Fibroblast of lung (primary cell): ENCODE results near the gene RNU4-1. TPM values are rescaled to one million over a fixed set of nuclear protein-coding genes. Genes with fewer than 3 reads are reported as not detected.
"Not testable (repeated sequence)": the region's sequence is repeated elsewhere in the genome, so short reads cannot be mapped to it uniquely, and the experiment has no call there.

Source experiments
- DNase-seq, 2 donors: peaks; one replicate each; pipeline versions ENCODE4 v3.0.0 to v3.0.0-alpha.2; 2010; ENCODE audit warnings: low read depth in 2 of 2
- H2AFZ ChIP-seq: 2 replicates; pipeline ENCODE4 v1.5.1; 2012; ENCODE audit warnings: low read length, control low read depth, inconsistent platforms
- H3K27ac ChIP-seq: 2 replicates; pipeline ENCODE4 v1.5.1; 2011; ENCODE audit warnings: low read length, control low read depth; ENCODE audit not compliant: insufficient read depth
- H3K27me3 ChIP-seq: 2 replicates; pipeline ENCODE4 v1.5.1; 2011; ENCODE audit warnings: mild to moderate bottlenecking, low read length; ENCODE audit not compliant: control insufficient read depth, insufficient read depth
- H3K36me3 ChIP-seq: 2 replicates; pipeline ENCODE4 v1.5.1; 2011; ENCODE audit warnings: low read length; ENCODE audit not compliant: control insufficient read depth, insufficient read depth
- H3K4me1 ChIP-seq: 2 replicates; pipeline ENCODE4 v1.5.1; 2011; ENCODE audit warnings: low read length; ENCODE audit not compliant: control insufficient read depth, insufficient read depth; ENCODE audit errors: extremely low read depth
- H3K4me2 ChIP-seq: 2 replicates; pipeline ENCODE4 v1.5.1; 2011; ENCODE audit warnings: low read length, control low read depth; ENCODE audit not compliant: insufficient read depth; ENCODE audit errors: extremely low read depth
- H3K4me3 ChIP-seq, 4 experiments: fragments of 200-600 bp in 1 of 4; sonication (generic) in 1 of 4; replicated peaks in 1 of 4; 2 replicates each; pipeline ENCODE4 v1.5.1; 2011 to 2016; ENCODE audit warnings: low read length in 4 of 4, low read depth in 3 of 4, mild to moderate bottlenecking in 3 of 4, control low read depth in 2 of 4, inconsistent platforms in 1 of 4, mixed read lengths in 1 of 4; ENCODE audit not compliant: insufficient read depth in 1 of 4; ENCODE audit errors: control extremely low read depth in 1 of 4
- H3K79me2 ChIP-seq: 2 replicates; pipeline ENCODE4 v1.5.1; 2012; ENCODE audit warnings: mild to moderate bottlenecking, low read length, inconsistent platforms; ENCODE audit not compliant: control insufficient read depth, insufficient read depth
- H3K9ac ChIP-seq: 2 replicates; pipeline ENCODE4 v1.5.1; 2011; ENCODE audit warnings: mild to moderate bottlenecking, low read length, control low read depth; ENCODE audit not compliant: insufficient read depth
- H3K9me3 ChIP-seq: 2 replicates; pipeline ENCODE4 v1.5.1; 2012; ENCODE audit warnings: low read depth, low read length; ENCODE audit not compliant: control insufficient read depth, insufficient read depth
- H4K20me1 ChIP-seq: 2 replicates; pipeline ENCODE4 v1.5.1; 2011; ENCODE audit warnings: low read length; ENCODE audit not compliant: control insufficient read depth, insufficient read depth; ENCODE audit errors: extremely low read depth
- CTCF ChIP-seq, 2 donors: IDR thresholded peaks in 1 of 2; conservative IDR thresholded peaks in 1 of 2; 1 replicate in 1 of 2; 2 replicates in 1 of 2; pipeline ENCODE4 v1.5.1; 2011 to 2012; ENCODE audit warnings: low read length in 2 of 2, control low read depth in 1 of 2, inconsistent platforms in 1 of 2, low read depth in 1 of 2, mild to moderate bottlenecking in 1 of 2
- EZH2 ChIP-seq: IDR thresholded peaks from 2 replicates; pipeline ENCODE4 v1.5.1; 2012; ENCODE audit warnings: low read length, control low read depth, mild to moderate bottlenecking; ENCODE audit errors: missing control alignments
- polyA plus RNA-seq, 2 donors: library from polyadenylated mRNA; depleted of rRNA in 1 of 2; stranded (reverse) in 1 of 2; unstranded in 1 of 2; fragments of >200 nt; gene quantifications; 2 replicates each; pipeline ENCODE4 v1.2.1, GENCODE V29; 2011 to 2012; ENCODE audit warnings: missing spikeins in 1 of 2
- total RNA-seq: library from RNA; depleted of rRNA; stranded (reverse); fragments of >200 nt; gene quantifications from 2 replicates; pipeline ENCODE4 v1.2.1, GENCODE V29; 2014

RNU4-1 gene
- total and polyA plus RNA-seq, 2 donors (not counting 1 experiment from before 2014, with no cell fraction given), result under 0.01 TPM; not detected in 1

GRCh38 chr12:120249266-120249874 lies 43.7 kb downstream of the RNU4-1 start:
- Histone ChIP-seq H3K4me3 (no peak overlapping the region), H3K27me3 (no peaks in the 10 kb centered on the region), H3K4me2 (peak overlapping the region; percentile 68), H3K27ac (peak overlapping the region; percentile 57), H3K36me3 (peaks cover 3% of the 10 kb centered on the region), H3K9ac (no peak overlapping the region), H3K79me2 (peaks cover 89% of the 10 kb centered on the region), H3K9me3 (no peaks in the 10 kb centered on the region), H2AFZ (no peak overlapping the region), H3K4me1 (peaks cover 32% of the 10 kb centered on the region), H4K20me1 (no peaks in the 10 kb centered on the region)
- no peak for TF ChIP-seq CTCF (conservative IDR thresholded peaks at IDR 0.05 in 1 of 2, IDR thresholded peaks at IDR 0.05 in 1 of 2; ENCODE audit: low read depth in 1 of 2, low read length in 2 of 2)
- no peak for TF ChIP-seq EZH2
- no peak for DNase-seq

- peak overlapping the region; percentile 19 for H3K4me2 ChIP-seq
- peak; percentile 49 to 77 for DNase-seq
- H3K4me3 ChIP-seq, result no peak overlapping the region
- no peaks in the 10 kb centered on the region for H3K27me3 ChIP-seq
- H3K9ac ChIP-seq, result no peak overlapping the region
- peaks cover 87% of the 10 kb centered on the region for H3K79me2 ChIP-seq
- no peak overlapping the region for H2AFZ ChIP-seq
- H4K20me1 ChIP-seq, result no peaks in the 10 kb centered on the region
- TF ChIP-seq EZH2 (no peak), CTCF (conservative IDR thresholded peaks at IDR 0.05 in 1 of 2, IDR thresholded peaks at IDR 0.05 in 1 of 2; ENCODE audit: low read depth in 1 of 2, low read length in 2 of 2) (no peak)
- H3K9me3 ChIP-seq, result no peaks in the 10 kb centered on the region
- H3K36me3 ChIP-seq, result peaks cover 4% of the 10 kb centered on the region
- peak overlapping the region; percentile 62 for H3K27ac ChIP-seq
- peaks cover 36% of the 10 kb centered on the region for H3K4me1 ChIP-seq
Measured at GRCh38 chr12:120247621-120248030, 45.4 kb downstream of the RNU4-1 start.

- Histone ChIP-seq H4K20me1 (no peaks in the 10 kb centered on the region), H3K27me3 (no peaks in the 10 kb centered on the region), H3K79me2 (peaks cover 87% of the 10 kb centered on the region), H3K27ac (peak overlapping the region; percentile 62), H3K4me1 (peaks cover 36% of the 10 kb centered on the region), H3K4me2 (peak overlapping the region; percentile 19), H3K9me3 (no peaks in the 10 kb centered on the region), H3K4me3 (no peak overlapping the region), H2AFZ (no peak overlapping the region), H3K9ac (no peak overlapping the region), H3K36me3 (peaks cover 4% of the 10 kb centered on the region)
- DNase-seq, result no peak
- TF ChIP-seq CTCF (conservative IDR thresholded peaks at IDR 0.05 in 1 of 2, IDR thresholded peaks at IDR 0.05 in 1 of 2; ENCODE audit: low read depth in 1 of 2, low read length in 2 of 2), result no peak
Measured at GRCh38 chr12:120247183-120247582, 45.9 kb downstream of the RNU4-1 start.

GRCh38 chr12:120246705-120247104 lies 46.3 kb downstream of the RNU4-1 start:
- not testable (repeated sequence) for H3K27ac ChIP-seq, H3K36me3 ChIP-seq, H3K9ac ChIP-seq, DNase-seq, H3K4me3 ChIP-seq, H2AFZ ChIP-seq, H3K4me2 ChIP-seq, H3K9me3 ChIP-seq, H3K27me3 ChIP-seq, H4K20me1 ChIP-seq
- peaks cover 39% of the 10 kb centered on the region for H3K4me1 ChIP-seq
- H3K79me2 ChIP-seq, result peaks cover 87% of the 10 kb centered on the region
